Ovary (tissue), 3 donors: Measurements from ENCODE around the gene PRR16.

Experiments used
- EP300 ChIP-seq: sonication (generic); formaldehyde crosslinking; IDR thresholded peaks from one replicate; pipeline ENCODE4 v1.6.1; 2017; ENCODE audit warnings: antibody characterized with exemption
- POLR2A ChIP-seq: fragments of 450-650 bp; IDR thresholded peaks from one replicate; pipeline ENCODE4 v1.6.1; 2017; ENCODE audit warnings: antibody characterized with exemption, mild to moderate bottlenecking, moderate library complexity
- TF ChIP-seq, protein P1 (sequence below), 3 donors: fragments of 450-650 bp in 2 of 3; fragments of 200-600 bp in 1 of 3; IDR thresholded peaks; one replicate each; pipeline versions ENCODE4 v1.5.1 to v1.8.0; 2016 to 2022; ENCODE audit warnings: antibody characterized with exemption in 3 of 3, mild to moderate bottlenecking in 1 of 3
- donor health status: DM: no; HTN: no; CAD: no.

DNA sequence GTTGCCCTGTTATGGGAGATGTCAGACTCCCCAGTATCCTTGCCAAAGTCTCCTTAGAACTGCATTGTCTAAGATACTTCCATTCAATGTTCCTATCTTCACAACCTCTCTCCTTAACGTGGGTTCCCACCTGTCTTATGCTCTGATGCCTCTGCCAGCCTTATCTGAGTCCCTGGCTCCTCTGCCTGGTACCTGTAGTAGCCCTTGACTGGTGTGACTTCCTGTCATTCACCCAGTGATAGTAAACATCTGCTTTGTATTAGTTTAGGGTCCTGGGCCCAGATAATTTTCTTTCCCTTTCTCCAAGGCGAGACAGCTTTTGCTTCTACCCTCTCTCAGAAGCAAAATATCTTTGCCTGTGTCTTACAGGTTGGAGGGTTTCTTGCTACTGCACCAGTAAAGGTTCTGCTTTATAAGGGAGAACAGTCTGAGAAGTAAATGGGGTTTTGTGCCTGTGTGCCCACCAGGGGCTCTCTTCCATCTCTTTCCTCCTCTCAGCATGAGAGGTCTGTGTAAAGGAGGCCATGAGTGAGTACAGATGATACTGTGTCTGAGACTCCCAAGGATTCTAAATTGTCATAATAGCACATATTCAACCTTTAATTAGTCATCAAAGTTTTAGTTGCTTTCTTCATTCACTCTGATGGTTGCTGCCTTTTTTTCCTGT is 220.8 kb downstream of the PRR16 start:
- TF ChIP-seq, protein P1, sequence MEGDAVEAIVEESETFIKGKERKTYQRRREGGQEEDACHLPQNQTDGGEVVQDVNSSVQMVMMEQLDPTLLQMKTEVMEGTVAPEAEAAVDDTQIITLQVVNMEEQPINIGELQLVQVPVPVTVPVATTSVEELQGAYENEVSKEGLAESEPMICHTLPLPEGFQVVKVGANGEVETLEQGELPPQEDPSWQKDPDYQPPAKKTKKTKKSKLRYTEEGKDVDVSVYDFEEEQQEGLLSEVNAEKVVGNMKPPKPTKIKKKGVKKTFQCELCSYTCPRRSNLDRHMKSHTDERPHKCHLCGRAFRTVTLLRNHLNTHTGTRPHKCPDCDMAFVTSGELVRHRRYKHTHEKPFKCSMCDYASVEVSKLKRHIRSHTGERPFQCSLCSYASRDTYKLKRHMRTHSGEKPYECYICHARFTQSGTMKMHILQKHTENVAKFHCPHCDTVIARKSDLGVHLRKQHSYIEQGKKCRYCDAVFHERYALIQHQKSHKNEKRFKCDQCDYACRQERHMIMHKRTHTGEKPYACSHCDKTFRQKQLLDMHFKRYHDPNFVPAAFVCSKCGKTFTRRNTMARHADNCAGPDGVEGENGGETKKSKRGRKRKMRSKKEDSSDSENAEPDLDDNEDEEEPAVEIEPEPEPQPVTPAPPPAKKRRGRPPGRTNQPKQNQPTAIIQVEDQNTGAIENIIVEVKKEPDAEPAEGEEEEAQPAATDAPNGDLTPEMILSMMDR (IDR thresholded peaks at IDR 0.05): no peak
- no peak for TF ChIP-seq POLR2A
- TF ChIP-seq EP300: no peak
